Measurements from ENCODE around the gene INPP5K. TPM values are rescaled to one million over a fixed set of nuclear protein-coding genes. Genes with fewer than 3 reads are reported as not detected.

Gene INPP5K
- total RNA-seq, 4 donors from 2014 or later = 59.6 to 76.0 (median 73.1) TPM

DNA sequence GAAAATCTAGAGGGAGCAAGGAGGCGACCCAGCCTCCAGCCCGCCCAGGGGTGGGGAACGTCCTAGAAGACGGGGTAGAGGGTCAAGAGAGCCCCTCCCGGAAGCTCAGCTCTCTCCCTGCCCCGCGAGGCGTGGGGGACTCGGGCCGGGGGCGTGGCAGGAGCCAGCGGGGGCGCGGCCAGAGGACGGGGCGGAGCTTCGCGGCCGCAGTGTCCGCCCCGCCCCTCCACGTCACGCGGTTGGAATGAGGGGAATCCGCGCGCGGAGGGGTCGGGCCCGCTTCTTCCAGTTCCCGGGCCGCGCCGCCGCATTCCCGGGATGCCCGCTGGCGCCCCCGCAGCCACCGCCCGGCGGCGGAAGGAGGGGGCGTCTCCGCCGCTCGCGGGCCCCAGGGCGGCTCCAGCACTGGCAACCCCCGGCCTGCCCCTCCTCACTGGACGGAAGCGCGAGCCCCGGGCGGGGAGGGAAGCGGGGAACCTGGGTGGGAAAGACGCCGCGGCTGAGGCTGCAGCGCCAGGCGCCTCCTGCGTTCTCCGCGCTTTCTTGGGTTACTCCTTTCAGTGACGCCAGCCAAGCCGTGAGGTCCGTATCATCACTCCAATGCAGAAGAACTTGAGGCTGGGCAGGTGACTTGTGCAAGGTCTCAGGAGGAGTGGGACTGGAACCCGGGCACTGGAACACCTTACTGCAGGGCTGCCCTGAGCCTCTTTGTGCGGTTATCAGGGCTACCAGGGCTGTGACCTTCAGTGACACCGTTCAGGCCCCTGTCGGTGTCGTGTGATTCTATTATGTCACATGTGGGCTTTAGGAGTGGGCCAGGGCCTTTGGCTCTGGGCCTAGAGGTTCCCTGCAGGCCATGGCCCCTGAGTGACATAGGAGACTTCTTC is 28.2 kb downstream of the INPP5K start:
- WGBS, 2 donors (ENCODE audit: low coverage in 1 of 2) = no CpG with 5 or more reads among the region's 72 CpGs
- no peak for TF ChIP-seq EP300 (IDR thresholded peaks at IDR 0.05)
- TF ChIP-seq POLR2AphosphoS5 (IDR thresholded peaks at IDR 0.05) = peak; percentile 55
- TF ChIP-seq POLR2A (IDR thresholded peaks at IDR 0.05) = peak; percentile 51 to 59
- TF ChIP-seq CTCF (IDR thresholded peaks at IDR 0.05) = peak in 3 of 4 experiments; percentile 29 to 51 (median 48)
- Histone ChIP-seq H3K4me1 (peaks cover 0 to 89% (median 60%) of the 10 kb centered on the region in 3 donors), H3K9me3 (no peaks in the 10 kb centered on the region), H3K27ac (peak overlapping the region; percentile 96 to 100 (median 98)), H3K4me3 (peak overlapping the region; percentile 42 to 88), H3K27me3 (no peaks in the 10 kb centered on the region), H3K36me3 (peaks cover 0 to 12% of the 10 kb centered on the region in 2 donors)
- ATAC-seq = peak; percentile 65

GRCh38 chr17:1486802-1487695 is 29.4 kb downstream of the INPP5K start:
- 20% methylated on average over 6 of the region's 74 CpGs; no CpG with 5 or more reads in 1 of the 2 donors for WGBS, 2 donors (ENCODE audit: low coverage in 1 of 2)
- peak; percentile 19 for ATAC-seq
- Histone ChIP-seq H3K4me3 (peak overlapping the region in 1 of 2 donors; percentile 88), H3K4me1 (peaks cover 0 to 88% (median 54%) of the 10 kb centered on the region in 3 donors), H3K27me3 (no peaks in the 10 kb centered on the region), H3K36me3 (peaks cover 0 to 21% of the 10 kb centered on the region in 2 donors), H3K9me3 (no peaks in the 10 kb centered on the region), H3K27ac (peak overlapping the region; percentile 96 to 100 (median 98))
- TF ChIP-seq EP300 (IDR thresholded peaks at IDR 0.05) (no peak), POLR2AphosphoS5 (IDR thresholded peaks at IDR 0.05) (peak; percentile 78), POLR2A (IDR thresholded peaks at IDR 0.05) (peak; percentile 12 to 24)

DNA sequence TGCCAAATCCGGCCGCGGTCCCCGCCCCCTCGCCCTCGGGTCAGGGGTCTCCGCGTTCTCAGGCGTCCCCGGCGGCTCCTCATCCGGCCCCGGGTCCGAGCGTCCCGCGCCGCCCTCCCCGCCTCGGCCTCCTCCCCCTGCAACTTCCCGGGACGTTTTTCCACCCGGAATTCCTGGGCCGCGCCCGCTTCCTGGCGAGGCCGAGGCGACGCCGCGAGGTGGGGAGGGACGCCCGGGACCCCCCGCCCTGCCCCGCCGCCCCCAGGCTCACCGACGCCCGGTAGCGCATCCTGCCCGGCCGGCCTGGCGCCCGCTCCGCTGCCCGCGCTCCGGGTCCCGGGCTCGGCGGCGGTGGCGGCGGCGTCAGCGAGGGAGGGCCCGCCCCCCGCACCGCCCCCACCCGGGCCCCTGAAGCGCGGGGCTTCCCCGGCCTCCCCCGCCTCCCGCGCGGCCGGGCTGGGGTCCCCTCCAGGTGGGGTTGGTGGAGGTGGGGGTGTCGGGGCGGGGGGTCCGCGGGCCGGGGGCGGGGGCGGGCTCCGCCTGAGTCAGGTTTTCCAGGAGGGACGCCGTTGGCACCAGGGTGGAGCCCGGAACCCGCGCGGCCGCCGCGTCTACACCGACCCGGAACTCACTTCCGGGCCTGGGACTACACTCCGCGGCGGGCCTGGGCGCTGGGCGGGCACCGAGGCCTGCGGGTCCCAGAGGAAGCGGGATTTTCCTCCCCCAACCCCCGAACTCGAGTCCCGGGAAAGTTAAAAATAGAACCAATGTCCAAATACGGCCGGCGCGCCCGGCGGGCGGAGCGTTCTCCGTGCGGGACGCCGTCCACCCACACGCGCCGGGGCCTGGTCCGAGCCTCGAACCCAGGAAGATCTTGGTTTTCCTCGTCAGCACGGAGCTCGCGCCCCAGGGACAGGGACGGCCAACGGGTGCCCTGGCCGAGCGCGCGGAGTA is 30.7 kb downstream of the INPP5K start:
- Histone ChIP-seq H3K9me3 (no peaks in the 10 kb centered on the region), H3K27ac (peak overlapping the region; percentile 96 to 100 (median 98)), H3K4me3 (peak overlapping the region; percentile 87 to 88), H3K4me1 (peaks cover 0 to 94% (median 51%) of the 10 kb centered on the region in 3 donors), H3K36me3 (peaks cover 0 to 35% of the 10 kb centered on the region in 2 donors), H3K27me3 (no peaks in the 10 kb centered on the region)
- peak; percentile 45 for ATAC-seq
- TF ChIP-seq EP300 (IDR thresholded peaks at IDR 0.05) (no peak), POLR2AphosphoS5 (IDR thresholded peaks at IDR 0.05) (peak; percentile 48), POLR2A (IDR thresholded peaks at IDR 0.05) (peak in 1 of 2 donors; percentile 18), CTCF (IDR thresholded peaks at IDR 0.05) (no peak)
- WGBS, 2 donors (ENCODE audit: low coverage in 1 of 2) = 0 to 13% methylated on average over 3 to 15 of the region's 127 CpGs

DNA sequence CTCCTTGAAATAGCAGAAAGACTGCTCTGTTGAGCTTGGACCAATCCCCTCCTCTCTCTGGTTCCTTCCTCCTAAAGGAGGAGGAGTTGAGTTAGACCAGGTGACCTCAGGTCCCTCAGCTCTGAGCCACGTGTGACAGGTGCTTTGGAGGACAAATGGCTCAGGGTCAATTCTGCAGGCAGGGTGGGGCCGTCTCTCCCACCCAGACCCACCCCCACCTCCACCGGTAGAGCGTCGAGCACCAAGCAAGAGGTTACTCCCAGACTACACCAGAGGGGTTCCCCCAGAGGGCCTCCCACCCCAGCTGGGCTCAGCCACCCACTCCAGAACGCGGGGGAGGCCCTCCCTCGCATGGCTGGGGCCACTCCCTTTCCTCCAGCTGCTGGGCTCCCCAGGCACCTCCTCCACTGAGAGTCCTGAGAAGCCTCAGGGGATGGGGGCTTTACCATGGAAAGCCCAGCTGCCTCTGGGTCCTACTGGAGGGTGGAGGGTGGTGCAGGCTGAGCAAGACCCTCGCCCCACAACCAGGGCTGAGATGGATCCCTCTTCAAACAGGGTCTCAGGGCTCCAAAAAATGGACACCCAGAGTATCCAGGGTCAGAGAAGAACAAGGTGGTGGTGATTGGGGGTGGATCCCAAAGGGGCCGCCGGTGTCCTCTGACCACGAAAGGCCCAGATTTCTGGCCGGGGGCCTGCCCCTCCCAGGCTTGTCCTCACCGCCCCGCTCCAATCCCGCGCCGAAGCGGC is 31.6 kb downstream of the INPP5K start:
- H3K27ac ChIP-seq = peak overlapping the region; percentile 96 to 100 (median 98)
- H3K4me1 ChIP-seq = peaks cover 0 to 88% (median 42%) of the 10 kb centered on the region in 3 donors
- no peak for TF ChIP-seq EP300 (IDR thresholded peaks at IDR 0.05)
- TF ChIP-seq POLR2A (IDR thresholded peaks at IDR 0.05) = no peak
- TF ChIP-seq CTCF (IDR thresholded peaks at IDR 0.05) = peak in 1 of 4 experiments; percentile 16
- TF ChIP-seq POLR2AphosphoS5 (IDR thresholded peaks at IDR 0.05) = no peak
- ATAC-seq = peak; percentile 1
- H3K9me3 ChIP-seq = no peaks in the 10 kb centered on the region
- peaks cover 0 to 43% of the 10 kb centered on the region in 2 donors for H3K36me3 ChIP-seq
- H3K27me3 ChIP-seq = no peaks in the 10 kb centered on the region
- H3K4me3 ChIP-seq = peak overlapping the region; percentile 87 to 88
- 0% methylated on average over 7 of the region's 19 CpGs; no CpG with 5 or more reads in 1 of the 2 donors for WGBS, 2 donors (ENCODE audit: low coverage in 1 of 2)
